ENCODE results near the gene PANX2. TPM values are rescaled to one million over a fixed set of nuclear protein-coding genes. Genes with fewer than 3 reads are reported as not detected.

Gene PANX2
- total and polyA plus RNA-seq, 7 donors: 0.17 to 3.0 (median 0.36) TPM; not detected in 2

DNA sequence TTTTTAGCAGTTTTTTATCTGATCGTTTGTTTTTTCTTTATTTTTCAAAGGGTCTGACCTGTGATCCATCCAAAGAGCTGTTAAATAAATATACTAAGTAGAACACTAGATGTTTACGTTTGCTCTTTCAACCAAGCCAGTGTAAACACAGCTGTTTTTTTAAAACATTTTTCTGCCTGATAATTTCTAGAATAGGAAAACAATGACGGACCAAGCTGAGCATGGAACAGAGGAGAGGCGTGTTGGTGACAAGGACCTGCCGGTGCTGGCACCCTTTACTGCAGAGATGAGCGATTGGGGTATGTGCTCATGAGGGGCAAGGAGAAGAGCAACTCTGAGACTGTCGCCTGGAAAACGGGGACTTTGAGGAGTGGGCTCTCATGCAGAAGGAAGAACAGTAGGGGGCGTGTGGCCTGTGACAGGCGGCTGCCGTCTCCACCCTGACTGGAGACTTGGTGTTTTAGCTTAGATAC lies 28.6 kb upstream of the PANX2 start:
- Histone ChIP-seq H3K36me3 (no peaks in the 10 kb centered on the region), H3K4me3 (no peak overlapping the region), H3K27ac (no peak overlapping the region), H3K27me3 (no peaks in the 10 kb centered on the region), H3K4me1 (peaks cover 0 to 5% (median 1%) of the 10 kb centered on the region in 4 donors), H3K9me3 (no peaks in the 10 kb centered on the region)
- intact Hi-C loops (cut with DNase I): no loop called here
- TF ChIP-seq EP300 (IDR thresholded peaks at IDR 0.05): no peak
- no peak for TF ChIP-seq POLR2AphosphoS5 (IDR thresholded peaks at IDR 0.05)
- TF ChIP-seq POLR2A (IDR thresholded peaks at IDR 0.05): no peak
- TF ChIP-seq, protein P1, sequence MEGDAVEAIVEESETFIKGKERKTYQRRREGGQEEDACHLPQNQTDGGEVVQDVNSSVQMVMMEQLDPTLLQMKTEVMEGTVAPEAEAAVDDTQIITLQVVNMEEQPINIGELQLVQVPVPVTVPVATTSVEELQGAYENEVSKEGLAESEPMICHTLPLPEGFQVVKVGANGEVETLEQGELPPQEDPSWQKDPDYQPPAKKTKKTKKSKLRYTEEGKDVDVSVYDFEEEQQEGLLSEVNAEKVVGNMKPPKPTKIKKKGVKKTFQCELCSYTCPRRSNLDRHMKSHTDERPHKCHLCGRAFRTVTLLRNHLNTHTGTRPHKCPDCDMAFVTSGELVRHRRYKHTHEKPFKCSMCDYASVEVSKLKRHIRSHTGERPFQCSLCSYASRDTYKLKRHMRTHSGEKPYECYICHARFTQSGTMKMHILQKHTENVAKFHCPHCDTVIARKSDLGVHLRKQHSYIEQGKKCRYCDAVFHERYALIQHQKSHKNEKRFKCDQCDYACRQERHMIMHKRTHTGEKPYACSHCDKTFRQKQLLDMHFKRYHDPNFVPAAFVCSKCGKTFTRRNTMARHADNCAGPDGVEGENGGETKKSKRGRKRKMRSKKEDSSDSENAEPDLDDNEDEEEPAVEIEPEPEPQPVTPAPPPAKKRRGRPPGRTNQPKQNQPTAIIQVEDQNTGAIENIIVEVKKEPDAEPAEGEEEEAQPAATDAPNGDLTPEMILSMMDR (IDR thresholded peaks at IDR 0.05): no peak
- peak; percentile 22 for DNase-seq
- WGBS, 2 donors: 16 to 52% methylated on average over 11 of the region's 11 CpGs

GRCh38 chr22:50143096-50143495 lies 27.4 kb upstream of the PANX2 start:
- Histone ChIP-seq H3K4me3 (no peak overlapping the region), H3K4me1 (peaks cover 0 to 6% (median 2%) of the 10 kb centered on the region in 4 donors), H3K9me3 (no peaks in the 10 kb centered on the region), H3K36me3 (no peaks in the 10 kb centered on the region), H3K27me3 (no peaks in the 10 kb centered on the region), H3K27ac (no peak overlapping the region)
- 66 to 81% methylated on average over 7 of the region's 7 CpGs for WGBS, 2 donors
- intact Hi-C loops (cut with DNase I): no loop called here
- TF ChIP-seq POLR2AphosphoS5 (IDR thresholded peaks at IDR 0.05) (no peak), POLR2A (IDR thresholded peaks at IDR 0.05) (no peak), EP300 (IDR thresholded peaks at IDR 0.05) (no peak)
- TF ChIP-seq, protein P1 (IDR thresholded peaks at IDR 0.05): no peak
- DNase-seq: no peak

DNA sequence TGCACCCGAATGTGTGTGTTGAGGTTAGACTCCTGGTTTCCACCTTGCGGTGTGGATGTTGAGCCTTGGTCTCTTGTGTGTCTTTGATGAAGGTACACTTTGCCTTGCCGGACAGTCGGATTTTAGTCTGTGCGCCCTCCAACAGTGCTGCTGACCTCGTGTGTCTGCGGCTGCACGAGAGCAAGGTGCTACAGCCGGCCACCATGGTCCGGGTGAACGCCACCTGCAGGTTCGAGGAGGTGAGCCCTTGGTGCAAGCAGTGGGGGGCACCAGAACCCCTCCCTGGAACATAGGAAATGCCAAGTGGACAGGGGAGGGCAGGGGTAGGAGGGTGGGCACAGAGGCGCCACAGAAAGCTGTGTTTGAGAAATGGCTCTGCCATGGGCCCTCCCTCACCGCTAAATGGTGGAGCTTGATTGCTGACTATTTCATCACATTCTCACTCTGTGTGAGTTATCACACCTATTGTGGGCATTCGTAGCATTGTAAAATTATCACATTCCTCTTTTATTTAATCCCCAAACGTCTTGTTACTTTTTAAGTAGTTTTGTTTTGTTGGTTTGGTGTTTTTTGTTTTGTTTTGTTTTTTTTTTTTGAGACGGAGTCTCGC lies 26.4 kb upstream of the PANX2 start:
- 73 to 87% methylated on average over 18 of the region's 18 CpGs for WGBS, 2 donors
- DNase-seq: no peak
- H3K36me3 ChIP-seq: no peaks in the 10 kb centered on the region

DNA sequence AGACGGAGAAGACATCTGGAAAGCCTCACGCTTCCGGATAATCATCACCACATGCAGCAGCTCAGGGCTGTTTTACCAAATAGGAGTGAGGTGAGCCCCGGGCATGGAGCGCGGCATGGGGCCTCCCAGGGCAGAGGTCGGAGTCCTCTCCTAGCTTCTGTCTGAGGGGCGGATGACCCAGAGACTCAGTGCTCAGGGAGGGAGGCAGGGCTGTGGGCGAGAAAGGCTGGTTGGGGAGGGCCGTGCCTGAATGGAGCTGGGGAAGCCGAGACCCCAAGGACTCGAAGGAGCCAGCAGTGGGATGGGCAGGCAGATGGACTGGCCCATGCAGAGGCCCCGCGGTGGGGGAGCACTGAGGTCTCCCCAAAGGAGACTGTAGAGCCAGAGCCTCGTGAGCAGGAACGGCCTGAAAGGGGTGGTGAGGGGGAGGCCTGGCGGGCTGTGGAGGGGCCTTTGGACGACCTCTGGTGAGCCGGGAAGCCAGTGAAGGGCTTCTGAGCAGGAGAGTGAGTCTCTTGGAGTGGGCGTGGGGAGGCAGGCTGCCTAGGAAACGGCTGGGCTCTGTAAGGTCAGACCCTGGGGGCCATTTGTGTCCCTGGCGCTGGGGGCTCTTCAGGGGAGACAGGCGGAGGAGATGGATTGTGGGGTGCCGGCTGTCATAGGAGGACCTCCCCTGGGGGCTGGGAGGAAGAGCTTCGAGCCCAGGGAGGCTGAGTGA lies 24.7 kb upstream of the PANX2 start:
- Histone ChIP-seq H3K27me3 (no peaks in the 10 kb centered on the region), H3K4me1 (peaks cover 0 to 6% (median 2%) of the 10 kb centered on the region in 4 donors), H3K27ac (no peak overlapping the region), H3K36me3 (no peaks in the 10 kb centered on the region), H3K9me3 (no peaks in the 10 kb centered on the region), H3K4me3 (no peak overlapping the region)
- DNase-seq: no peak
- intact Hi-C loops (cut with DNase I): loop anchor here (2.0 kb wide), 1 partner anchor 65 kb away; no protein-coding TSS in a partner anchor
- WGBS, 2 donors: 52 to 73% methylated on average over 25 of the region's 25 CpGs
- TF ChIP-seq EP300 (IDR thresholded peaks at IDR 0.05) (no peak), POLR2AphosphoS5 (IDR thresholded peaks at IDR 0.05) (no peak), POLR2A (IDR thresholded peaks at IDR 0.05) (no peak)
- TF ChIP-seq, protein P1 (IDR thresholded peaks at IDR 0.05): no peak

More for the DNA sequence above, 26.4 kb upstream of the PANX2 start:
- Histone ChIP-seq H3K27ac (no peak overlapping the region), H3K27me3 (no peaks in the 10 kb centered on the region), H3K4me3 (no peak overlapping the region), H3K9me3 (no peaks in the 10 kb centered on the region), H3K4me1 (peaks cover 0 to 6% (median 2%) of the 10 kb centered on the region in 4 donors)
- no peak for TF ChIP-seq EP300 (IDR thresholded peaks at IDR 0.05)
- TF ChIP-seq POLR2AphosphoS5 (IDR thresholded peaks at IDR 0.05): no peak
- TF ChIP-seq, protein P1 (IDR thresholded peaks at IDR 0.05): no peak
- TF ChIP-seq POLR2A (IDR thresholded peaks at IDR 0.05): no peak
- intact Hi-C loops (cut with DNase I): no loop called here

Data from sigmoid colon (tissue), 7 donors.